Measurements from ENCODE around the gene MARCHF3. TPM values are rescaled to one million over a fixed set of nuclear protein-coding genes. Genes with fewer than 3 reads are reported as not detected.
A peak's percentile ranks its signal among the peaks of the same experiment; 100 is the strongest.

The MARCHF3 gene
- total and polyA plus RNA-seq, 10 of the 15 experiments (the other 5 are each of a cell fraction or from before 2014, with no cell fraction given): 3.6 to 24.1 (median 11.3) TPM

- TF ChIP-seq IKZF1 (conservative IDR thresholded peaks at IDR 0.05): peak; percentile 88
- TF ChIP-seq RUNX3 (IDR thresholded peaks at IDR 0.05; ENCODE audit: low read length): peak; percentile 82
- peak; percentile 82; the same call in 1 of the 2 replicates for TF ChIP-seq TBL1XR1 (IDR thresholded peaks at IDR 0.05; ENCODE audit: low read depth, low read length)
- TF ChIP-seq NRF1 (conservative IDR thresholded peaks at IDR 0.05; ENCODE audit: low read depth, low read length): no peak
- TF ChIP-seq PBX3 (IDR thresholded peaks at IDR 0.05; ENCODE audit: insufficient replicate concordance, low read depth, low read length): no peak
- no peak for TF ChIP-seq ZBTB11 (CRISPR knock-in tag; IDR thresholded peaks at IDR 0.05)
- TF ChIP-seq ZSCAN29 (IDR thresholded peaks at IDR 0.05): no peak
- no peak for TF ChIP-seq HDGF (IDR thresholded peaks at IDR 0.05)
- no peak for TF ChIP-seq RBBP5 (conservative IDR thresholded peaks at IDR 0.05)
- no peak for TF ChIP-seq SREBF2 (IDR thresholded peaks at IDR 0.05; ENCODE audit: low read length)
- no peak for TF ChIP-seq NFYB (IDR thresholded peaks at IDR 0.05; ENCODE audit: insufficient read depth, low read depth, low read length)
- TF ChIP-seq MLLT1 (IDR thresholded peaks at IDR 0.05): peak; percentile 54; the same call in 1 of the 2 replicates
- TF ChIP-seq E2F4 (IDR thresholded peaks at IDR 0.05; ENCODE audit: low read depth, low read length): no peak
- no peak for TF ChIP-seq RAD51 (IDR thresholded peaks at IDR 0.05)
- peak; percentile 62 for TF ChIP-seq BCL11A (IDR thresholded peaks at IDR 0.05; ENCODE audit: low read depth, low read length)
- no peak for TF ChIP-seq YBX1 (IDR thresholded peaks at IDR 0.05)
- no peak for TF ChIP-seq CHD4 (IDR thresholded peaks at IDR 0.05)
- no peak for TF ChIP-seq SMAD5 (IDR thresholded peaks at IDR 0.05; ENCODE audit: low read depth)
- TF ChIP-seq CEBPB (IDR thresholded peaks at IDR 0.05; ENCODE audit: borderline replicate concordance in 1 of 2, low read depth in 2 of 2, low read length in 2 of 2): 0 out of 4 replicates have a peak, but pooled peaks of 1 of the 2 experiments have one; percentile 27
- TF ChIP-seq POLR2A (IDR thresholded peaks at IDR 0.05; ENCODE audit: low read depth, low read length): no peak
- TF ChIP-seq JUND (IDR thresholded peaks at IDR 0.05; ENCODE audit: low read depth, low read length): peak; percentile 44; the same call in 1 of the 2 replicates
- no peak for TF ChIP-seq NFXL1 (IDR thresholded peaks at IDR 0.05; ENCODE audit: borderline replicate concordance)
- TF ChIP-seq JUNB (IDR thresholded peaks at IDR 0.05): peak; percentile 77
- no peak for TF ChIP-seq SPI1 (IDR thresholded peaks at IDR 0.05; ENCODE audit: borderline replicate concordance, insufficient read depth, low read depth, low read length)
- no peak for TF ChIP-seq HSF1 (IDR thresholded peaks at IDR 0.05; ENCODE audit: low read depth, low read length)
Measured at GRCh38 chr5:126988021-126988569, 42.3 kb downstream of the MARCHF3 start (continued).

Measured in GM12878 (cell line).